IMR-90 (cell line): Measurements from ENCODE around the gene PPP1R12B. TPM values are rescaled to one million over a fixed set of nuclear protein-coding genes. Genes with fewer than 3 reads are reported as not detected.
"Not testable (repeated sequence)": the region's sequence is repeated elsewhere in the genome, so short reads cannot be mapped to it uniquely, and the experiment has no call there.

Source experiments
- ATAC-seq: fragments of 200-7000 bp; cut with Tn5 transposase; 2 replicates; pipeline ENCODE4 v1.9.1; 2020; ENCODE audit warnings: low read depth, mild to moderate bottlenecking, moderate library complexity
- BruUV-seq: library from RNA; stranded (reverse); fragments of 400-500 nt; replicated peaks from 2 replicates; lab custom pipeline; 2021; lab: Mats Ljungman, UMichigan
- CTCF ChIA-PET: fragments of 300-600 bp; formaldehyde crosslinking; extraction: SDS; loops from one replicate; lab custom pipeline; 2021; ENCODE audit warnings: antibody characterized with exemption; lab: Yijun Ruan, JAX
- POLR2A ChIA-PET: fragments of 300-600 bp; sonication (Branson Sonifier 250); formaldehyde crosslinking; loops from one replicate; lab custom pipeline; 2022; ENCODE audit warnings: antibody characterized with exemption; ENCODE audit not compliant: unreplicated experiment; lab: Charles Lee
- DNase-seq: peaks from one replicate; pipeline ENCODE4 v3.0.0; 2013
- H2AFZ ChIP-seq: replicated peaks from 2 replicates; pipeline ENCODE3; 2013; ENCODE audit warnings: low read length, mild to moderate bottlenecking; ENCODE audit not compliant: poor library complexity
- H2AK5ac ChIP-seq: 2 replicates; pipeline ENCODE4 v1.6.1; 2013; ENCODE audit warnings: low read depth, low read length, inconsistent platforms
- H2AK9ac ChIP-seq: replicated peaks from 2 replicates; pipeline ENCODE3; 2013; ENCODE audit warnings: mild to moderate bottlenecking, low read depth, low read length, moderate library complexity; ENCODE audit not compliant: poor library complexity
- H2BK120ac ChIP-seq: 2 replicates; pipeline ENCODE4 v1.6.1; 2013; ENCODE audit warnings: low read depth, low read length, inconsistent platforms
- H2BK15ac ChIP-seq: 3 replicates; pipeline ENCODE4 v1.6.1; 2013; ENCODE audit warnings: low read depth, low read length, inconsistent platforms
- H2BK20ac ChIP-seq: 2 replicates; pipeline ENCODE4 v1.6.1; 2013; ENCODE audit warnings: low read depth, mild to moderate bottlenecking, inconsistent platforms, low read length, moderate library complexity
- H2BK5ac ChIP-seq: 2 replicates; pipeline ENCODE4 v1.6.1; 2013; ENCODE audit warnings: mild to moderate bottlenecking, low read depth, low read length, inconsistent platforms; ENCODE audit not compliant: poor library complexity, severe bottlenecking
- H3K14ac ChIP-seq: replicated peaks from 2 replicates; pipeline ENCODE4 v1.6.1; 2013; ENCODE audit warnings: low read depth, low read length, inconsistent platforms
- H3K18ac ChIP-seq: 2 replicates; pipeline ENCODE4 v1.6.1; 2013; ENCODE audit warnings: low read depth, low read length, control low read depth
- H3K23ac ChIP-seq: 2 replicates; pipeline ENCODE4 v1.6.1; 2013; ENCODE audit warnings: low read depth, low read length, inconsistent platforms
- H3K27ac ChIP-seq: 2 replicates; pipeline ENCODE4 v1.5.1; 2013; ENCODE audit warnings: mild to moderate bottlenecking, control low read depth, low read length; ENCODE audit not compliant: insufficient read depth
- H3K27me3 ChIP-seq: 2 replicates; pipeline ENCODE4 v1.6.1; 2013; ENCODE audit warnings: low read length; ENCODE audit not compliant: control insufficient read depth, insufficient read depth
- H3K36me3 ChIP-seq: 2 replicates; pipeline ENCODE4 v1.6.1; 2013; ENCODE audit warnings: low read length, mixed read lengths; ENCODE audit not compliant: control insufficient read depth, insufficient read depth
- H3K4ac ChIP-seq: 2 replicates; pipeline ENCODE4 v1.6.1; 2013; ENCODE audit warnings: low read depth, low read length, inconsistent platforms
- H3K4me1 ChIP-seq: 2 replicates; pipeline ENCODE4 v1.6.1; 2013; ENCODE audit warnings: low read length, mixed read lengths; ENCODE audit not compliant: control insufficient read depth, insufficient read depth
- H3K4me2 ChIP-seq: 2 replicates; pipeline ENCODE4 v1.6.1; 2013; ENCODE audit warnings: low read depth, mild to moderate bottlenecking, control low read depth, low read length, moderate library complexity
- H3K4me3 ChIP-seq: 2 replicates; pipeline ENCODE4 v1.5.1; 2013; ENCODE audit warnings: low read depth, mild to moderate bottlenecking, control low read depth, low read length, moderate library complexity; ENCODE audit not compliant: insufficient read depth
- H3K56ac ChIP-seq: 2 replicates; pipeline ENCODE4 v1.6.1; 2013; ENCODE audit warnings: low read length, inconsistent platforms; ENCODE audit not compliant: insufficient read depth; ENCODE audit errors: extremely low read depth
- H3K79me1 ChIP-seq, 2 experiments: 2 replicates each; pipeline ENCODE4 v1.6.1; 2013; ENCODE audit warnings: low read length in 2 of 2, inconsistent platforms in 1 of 2, low read depth in 1 of 2
- H3K9ac ChIP-seq: 2 replicates; pipeline ENCODE4 v1.6.1; 2013; ENCODE audit warnings: low read depth, low read length, control low read depth
- H3K9me1 ChIP-seq: 2 replicates; pipeline ENCODE4 v1.6.1; 2013; ENCODE audit warnings: low read length, inconsistent platforms; ENCODE audit not compliant: insufficient read depth
- H3K9me3 ChIP-seq: 2 replicates; pipeline ENCODE4 v1.6.1; 2013; ENCODE audit warnings: low read length; ENCODE audit not compliant: control insufficient read depth, insufficient read depth
- H4K20me1 ChIP-seq: 2 replicates; pipeline ENCODE4 v1.6.1; 2013; ENCODE audit warnings: low read length, inconsistent platforms; ENCODE audit not compliant: insufficient read depth
- H4K5ac ChIP-seq: 2 replicates; pipeline ENCODE4 v1.6.1; 2013; ENCODE audit warnings: mild to moderate bottlenecking, low read depth, low read length, control low read depth
- H4K8ac ChIP-seq, 2 experiments: 2 replicates each; pipeline ENCODE4 v1.6.1; 2013; ENCODE audit warnings: low read depth in 2 of 2, low read length in 2 of 2, control low read depth in 1 of 2, inconsistent platforms in 1 of 2
- H4K91ac ChIP-seq: 2 replicates; pipeline ENCODE4 v1.6.1; 2013; ENCODE audit warnings: low read depth, low read length, inconsistent platforms; ENCODE audit not compliant: insufficient read depth
- WGBS, 2 experiments: methylation state at CpG; one replicate each; pipeline versions ENCODE4 v1.1.5 to v1.1.7; 2013; ENCODE audit warnings: missing lambda C conversion rate in 2 of 2; ENCODE audit not compliant: insufficient read length in 1 of 2; ENCODE audit errors: extremely low coverage in 2 of 2; 5-methylcytosine and 5-hydroxymethylcytosine counted together
- dilution Hi-C: fragments of 300-500 bp; cut with HindIII; formaldehyde crosslinking; loops from one replicate; pipeline ENCODE4 v1.14.3; 2018; ENCODE audit warnings: low sequenced_read_pairs; ENCODE audit not compliant: unreplicated experiment
- in situ Hi-C: fragments of 300-500 bp; cut with MboI; formaldehyde crosslinking; loops from 3 replicates; pipeline ENCODE4 v1.14.3; 2019; ENCODE audit warnings: low sequenced_read_pairs, inconsistent platforms, mixed read lengths
- intact Hi-C: fragments of 100-400 bp; cut with micrococcal nuclease; formaldehyde crosslinking; loops from 2 replicates; pipeline ENCODE4 v1.10.0; 2022
- polyA plus RNA-seq, 3 experiments: library from polyadenylated mRNA; depleted of rRNA; stranded (reverse); fragments of >200 nt; gene quantifications; 2 replicates each; pipeline ENCODE4 v1.2.3, GENCODE V29; 2012; ENCODE audit warnings: low replicate concordance in 1 of 3
- total RNA-seq: library from RNA; depleted of rRNA; stranded (reverse); fragments of >200 nt; gene quantifications from 2 replicates; pipeline ENCODE4 v1.2.3, GENCODE V29; 2012

PPP1R12B gene
- total and polyA plus RNA-seq, 2 of the 4 experiments (the other 2 are of a cell fraction) = 8.5 to 12.0 TPM

- intact Hi-C loops = not testable (repeated sequence)
Measured at GRCh38 chr1:202451641-202452040, 103.1 kb downstream of the PPP1R12B start.

More at GRCh38 chr1:202451641-202452040, 103.1 kb downstream of the PPP1R12B start:
- H3K79me1 ChIP-seq, H2BK5ac ChIP-seq, H3K18ac ChIP-seq, H3K9me1 ChIP-seq, H3K4me1 ChIP-seq, H3K4me3 ChIP-seq, H2AK5ac ChIP-seq, H3K36me3 ChIP-seq, H4K8ac ChIP-seq, in situ Hi-C loops, dilution Hi-C loops, H4K5ac ChIP-seq, H3K23ac ChIP-seq, BruUV-seq, H3K14ac ChIP-seq, H3K27ac ChIP-seq, CTCF ChIA-PET, H2AFZ ChIP-seq, H2BK15ac ChIP-seq, POLR2A ChIA-PET, H4K91ac ChIP-seq, H3K56ac ChIP-seq, H3K4me2 ChIP-seq, H2BK20ac ChIP-seq, H4K20me1 ChIP-seq, H2AK9ac ChIP-seq, H2BK120ac ChIP-seq, H3K4ac ChIP-seq, H3K27me3 ChIP-seq, DNase-seq, ATAC-seq, H3K9ac ChIP-seq, H3K9me3 ChIP-seq: not testable (repeated sequence)
- 100% methylated on average over 6 of the region's 26 CpGs; no CpG with 5 or more reads in 1 of the 2 experiments for WGBS, 2 experiments
